Stimulated activated CD4-positive, alpha-beta T cell treated with anti-CD3 and anti-CD28 coated beads, Interleukin-15, amount 100 ng/mL, for 1 hour (primary cell): ENCODE results near the gene DNAJC16.

ENCODE experiments used
- DNase-seq, 2 donors: peaks; one replicate each; pipeline ENCODE4 v3.0.0-alpha.2; 2020; ENCODE audit warnings: low read depth in 1 of 2, low spot score in 1 of 2

DNAJC16 gene

DNA sequence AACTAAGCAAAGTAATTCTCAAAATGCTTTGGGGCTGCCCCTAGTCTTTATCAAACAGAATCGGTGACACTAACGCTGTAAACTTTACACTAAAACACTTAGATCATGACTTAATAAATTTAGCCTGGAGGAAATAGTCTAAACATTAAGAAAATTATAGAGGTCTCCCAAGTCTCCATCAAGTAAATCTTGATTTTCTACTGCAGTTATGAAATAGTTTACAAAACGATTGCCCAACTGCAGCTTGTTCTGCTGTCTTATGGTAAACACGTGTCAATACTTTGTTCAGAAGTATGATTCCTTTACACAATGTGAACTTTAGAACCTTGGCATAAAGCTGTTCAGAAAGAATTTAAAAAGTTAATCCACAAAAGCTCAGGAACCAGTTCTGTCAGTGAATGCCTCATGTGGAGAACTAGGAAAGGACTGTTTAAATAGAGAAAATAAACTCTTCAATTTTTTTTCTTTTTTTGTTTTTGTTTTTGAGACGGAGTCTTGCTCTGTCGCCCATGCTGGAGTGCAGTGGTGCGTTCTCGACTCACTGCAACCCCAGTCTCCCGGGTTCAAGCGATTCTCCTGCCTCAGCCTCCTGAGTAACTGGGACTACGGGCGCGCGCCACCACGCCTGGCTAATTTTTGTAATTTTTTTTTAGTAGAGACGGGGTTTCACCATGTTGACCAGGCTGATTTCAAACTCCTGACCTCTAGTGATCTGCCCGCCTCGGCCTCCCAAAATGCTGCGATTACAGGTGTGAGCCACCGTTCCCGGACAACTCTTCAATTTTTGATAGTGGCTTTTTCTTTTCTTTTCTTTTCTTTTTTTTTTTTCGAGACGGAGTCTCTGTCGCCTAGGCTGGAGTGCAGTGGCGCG, 92.2 kb downstream of the DNAJC16 start:
- no peak for DNase-seq

DNA sequence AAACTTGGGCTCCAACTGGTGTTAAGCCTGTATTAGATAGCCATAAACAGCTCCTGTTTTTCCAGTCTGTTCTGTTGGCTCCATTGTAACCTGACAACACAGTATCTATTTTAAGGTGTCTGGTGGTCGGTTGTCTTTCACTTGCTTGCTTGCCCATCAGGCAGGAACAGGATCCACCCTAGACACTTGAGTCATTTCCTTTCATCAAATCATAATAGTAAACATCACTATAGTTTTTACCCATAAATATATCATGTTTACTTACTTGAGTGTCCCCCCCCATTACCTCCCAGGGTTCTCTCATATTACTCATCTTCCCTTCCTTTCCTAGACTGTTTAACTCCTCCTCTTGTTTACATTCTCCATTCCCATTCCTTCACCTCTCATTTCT, 93.5 kb downstream of the DNAJC16 start:
- DNase-seq = no peak

DNA sequence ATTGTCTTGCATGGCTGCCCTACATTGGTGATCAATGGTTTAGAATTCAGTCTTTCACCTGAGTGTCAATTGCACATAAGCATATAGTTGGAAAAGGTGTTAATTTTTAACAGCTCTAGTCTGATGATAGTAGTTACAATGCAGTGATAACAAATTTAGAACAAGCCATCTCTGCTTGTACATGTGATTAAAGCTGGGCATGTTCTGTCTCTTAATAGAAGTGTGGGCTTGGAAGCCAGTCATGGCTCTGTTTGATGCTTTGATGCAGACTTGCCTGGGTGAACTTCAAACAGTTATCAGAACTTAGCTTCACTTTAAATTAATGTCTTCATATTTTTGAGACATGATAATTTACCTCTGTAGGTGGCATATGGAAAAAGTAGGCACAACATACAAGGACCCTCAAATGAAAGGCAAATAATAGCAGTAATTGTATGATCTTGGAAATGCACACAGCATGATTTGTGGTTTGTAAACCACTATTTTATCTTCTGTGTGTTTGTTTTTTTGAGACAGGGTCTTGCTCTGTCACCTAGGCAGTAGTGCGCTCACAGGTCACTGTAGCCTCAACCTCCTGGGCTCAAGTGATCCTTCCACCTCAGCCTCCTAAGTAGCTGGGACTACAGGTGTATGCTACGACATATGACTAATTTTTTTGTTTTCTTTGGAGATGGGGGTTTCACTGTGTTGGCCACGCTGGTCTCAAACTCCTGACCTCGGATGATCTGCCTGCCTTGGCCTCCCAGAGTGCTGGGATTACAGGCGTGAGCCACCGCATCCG, 94.4 kb downstream of the DNAJC16 start:
- no peak for DNase-seq

DNA sequence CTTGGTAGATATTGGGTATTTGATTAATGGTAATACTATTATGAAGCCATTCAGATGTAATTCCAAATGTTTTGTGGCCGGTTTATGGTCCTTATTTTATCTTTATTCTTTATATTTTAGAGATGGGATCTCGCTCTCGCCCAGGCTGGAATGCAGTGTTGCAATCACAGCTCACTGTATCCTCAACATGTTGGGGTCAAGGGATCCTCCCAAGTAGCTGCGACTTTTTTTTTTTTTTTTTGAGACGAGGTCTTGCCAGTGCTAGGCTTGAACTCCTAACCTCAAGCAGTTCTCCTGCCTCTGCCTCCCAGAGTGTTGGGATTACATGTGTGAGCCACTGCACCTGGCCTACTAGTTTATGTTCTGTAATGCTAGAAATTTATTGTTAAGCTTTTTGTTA, 95.3 kb downstream of the DNAJC16 start:
- no peak for DNase-seq

DNA sequence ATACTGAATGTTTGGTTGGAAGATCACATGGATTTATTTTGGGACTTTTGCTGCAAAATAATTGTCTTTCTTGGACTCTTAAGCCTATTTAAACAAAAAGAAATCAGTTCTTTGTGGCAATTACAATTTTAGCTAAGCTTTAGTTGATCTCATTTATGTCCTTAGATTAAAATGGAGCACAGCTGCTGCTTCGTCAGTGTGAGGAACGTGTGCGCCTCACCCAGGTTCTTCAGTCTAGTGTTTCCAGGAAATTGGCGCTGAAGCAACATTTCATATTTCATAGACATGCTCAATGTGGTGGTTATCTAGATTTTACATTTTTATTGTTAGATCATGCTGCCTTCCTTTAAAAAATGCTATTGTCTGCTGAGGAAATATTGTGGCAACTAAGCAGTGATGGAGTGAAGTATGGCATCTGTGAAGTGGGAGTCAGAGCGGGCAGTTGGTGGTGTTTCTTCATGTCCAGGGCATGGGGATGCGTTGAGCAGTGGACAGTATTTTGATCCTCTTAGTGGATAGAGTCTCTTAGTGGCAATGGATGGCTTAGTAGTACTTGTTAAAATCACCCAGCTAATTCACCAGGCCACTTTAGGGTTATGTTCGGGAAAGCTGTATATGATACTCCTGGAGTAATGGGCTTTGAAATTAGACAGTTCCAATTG, 96.2 kb downstream of the DNAJC16 start:
- no peak for DNase-seq

DNA sequence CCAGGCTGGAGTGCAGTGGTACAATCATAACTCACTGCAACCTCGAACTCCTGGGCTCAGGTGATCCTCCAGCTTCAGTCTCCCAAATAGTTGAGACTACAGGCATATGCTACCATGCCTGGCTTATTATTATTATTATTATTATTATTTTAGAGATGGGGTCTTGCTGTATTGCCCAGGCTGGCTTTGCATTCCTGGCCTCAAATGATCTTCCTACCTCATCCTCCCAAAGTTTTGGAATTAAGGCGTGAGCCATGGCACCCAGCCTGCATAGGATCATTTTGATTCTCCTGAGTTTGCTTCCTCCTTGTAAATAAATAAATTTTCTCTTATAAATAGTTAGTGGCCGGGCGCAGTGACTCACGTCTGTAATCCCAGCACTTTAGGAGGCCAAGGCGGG, 96.8 kb downstream of the DNAJC16 start:
- DNase-seq = no peak

DNA sequence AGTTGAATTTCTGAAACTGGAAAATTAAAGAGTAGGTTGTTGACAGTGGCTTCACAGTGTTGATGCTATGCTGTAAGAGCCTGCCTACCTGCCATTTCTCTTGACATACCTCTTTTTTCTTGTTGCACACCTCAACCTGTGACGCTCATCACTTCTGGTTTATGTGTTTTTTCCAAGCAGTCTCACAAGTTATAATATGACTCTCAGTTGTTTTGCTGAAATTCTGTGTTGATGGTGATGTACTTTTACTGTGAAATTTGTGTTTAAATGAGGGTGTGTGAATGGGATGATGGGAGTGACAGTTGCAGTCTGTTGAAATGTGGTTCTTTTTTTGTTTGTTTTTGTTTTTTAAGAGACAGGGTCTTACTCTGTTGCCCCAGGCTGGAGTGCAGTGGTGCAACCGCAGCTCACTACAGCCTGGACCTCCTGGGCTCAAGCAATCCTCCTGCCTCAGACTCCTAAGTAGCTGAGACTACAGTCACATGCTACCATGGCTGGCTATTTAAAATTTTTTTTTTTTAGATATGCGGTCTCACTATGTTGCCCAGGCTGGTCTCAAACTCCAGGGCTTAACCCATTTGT, 97.6 kb downstream of the DNAJC16 start:
- DNase-seq = no peak

DNA sequence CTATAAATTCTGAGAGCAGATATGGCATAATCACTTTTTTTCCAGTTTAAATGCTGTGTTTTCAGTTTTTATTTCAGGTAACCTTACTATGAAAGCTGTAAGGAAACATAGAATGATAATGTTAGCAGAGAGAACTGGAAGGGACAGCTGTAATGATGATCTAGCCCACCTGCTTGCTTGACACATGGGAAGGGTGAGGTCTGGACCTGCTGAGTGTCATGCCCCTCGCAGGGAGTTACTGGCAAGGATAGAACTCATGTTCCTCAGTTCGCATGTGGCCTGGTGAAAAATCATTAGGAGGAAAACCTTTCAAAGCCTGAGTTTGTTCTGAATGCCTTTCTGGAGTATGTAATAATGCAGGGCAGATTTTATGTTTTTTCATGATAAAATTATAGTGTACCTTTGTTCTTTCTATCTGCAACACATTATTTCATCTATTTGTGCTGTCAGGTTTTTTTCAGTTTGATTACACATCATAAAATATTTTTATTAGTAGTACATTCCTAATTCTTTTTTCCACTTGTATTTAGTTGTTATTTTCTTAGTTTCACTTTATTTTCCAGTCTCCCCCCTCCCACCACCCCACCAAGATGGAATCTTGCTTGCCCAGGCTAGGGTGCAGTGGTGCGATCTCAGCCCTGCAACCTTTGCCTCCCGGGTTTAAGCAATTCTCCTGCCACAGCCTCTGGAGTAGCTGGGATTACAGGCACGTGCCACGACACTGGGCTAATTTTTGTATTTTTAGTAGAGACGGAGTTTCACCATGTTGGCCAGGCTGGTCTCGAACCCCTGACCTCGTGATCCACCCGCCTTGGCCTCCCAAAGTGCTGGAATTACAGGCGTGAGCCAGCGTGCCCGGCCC, 98.6 kb downstream of the DNAJC16 start:
- no peak for DNase-seq
